Activated CD4-positive, alpha-beta T cell treated with anti-CD3 and anti-CD28 coated beads, Interleukin-2, amount 50 U/mL, for 1 hour (primary cell): ENCODE results near the gene ANP32D.
"Not testable (repeated sequence)": the region's sequence is repeated elsewhere in the genome, so short reads cannot be mapped to it uniquely, and the experiment has no call there.

Source experiments
- DNase-seq: peaks from one replicate; pipeline ENCODE4 v3.0.0-alpha.2; 2020

The ANP32D gene

DNA sequence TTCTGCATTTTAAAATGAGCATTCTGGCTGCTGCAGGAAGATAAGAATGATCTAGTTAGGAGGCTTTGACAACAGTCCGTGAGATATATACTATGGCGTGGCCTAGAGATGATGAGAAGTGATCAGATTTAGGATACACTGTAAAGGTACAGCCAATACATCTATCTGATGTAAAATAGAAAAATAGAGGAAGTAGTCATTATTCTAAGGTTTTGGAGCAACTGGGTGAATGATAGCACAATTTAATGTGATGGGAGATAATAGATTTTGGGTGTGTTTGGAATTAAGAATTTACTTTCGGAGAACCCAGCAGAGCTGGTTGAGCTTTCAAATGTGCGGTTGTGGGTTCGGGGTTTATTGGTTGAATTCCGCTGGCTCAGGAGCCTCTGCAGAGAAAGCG, at the start of gene ANP32D:
Gene ANP32D, plus strand, starts transcription at position 301 of the 400 bp plus-strand sequence. CDS start 106 bp downstream, outside the sequence.
- no peak for DNase-seq

DNA sequence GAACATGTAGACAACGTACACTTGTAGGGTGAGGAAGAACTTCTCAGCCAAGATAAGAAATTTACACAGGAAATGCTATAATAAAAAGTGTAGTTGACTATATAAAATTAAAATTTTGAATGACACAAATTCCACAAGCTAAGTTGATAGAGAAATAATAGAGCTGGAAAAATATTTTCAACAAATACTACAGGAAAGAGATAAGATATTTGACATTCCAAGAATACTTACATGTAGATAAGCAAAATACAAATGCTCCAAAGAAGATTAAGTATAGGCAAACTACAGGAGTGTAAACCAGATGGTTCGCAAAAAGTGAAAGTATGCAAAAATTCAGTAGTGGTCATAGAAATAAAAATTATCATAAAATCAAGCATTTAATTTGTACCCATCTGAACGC, 49.2 kb upstream of the ANP32D start:
- DNase-seq, result no peak

DNA sequence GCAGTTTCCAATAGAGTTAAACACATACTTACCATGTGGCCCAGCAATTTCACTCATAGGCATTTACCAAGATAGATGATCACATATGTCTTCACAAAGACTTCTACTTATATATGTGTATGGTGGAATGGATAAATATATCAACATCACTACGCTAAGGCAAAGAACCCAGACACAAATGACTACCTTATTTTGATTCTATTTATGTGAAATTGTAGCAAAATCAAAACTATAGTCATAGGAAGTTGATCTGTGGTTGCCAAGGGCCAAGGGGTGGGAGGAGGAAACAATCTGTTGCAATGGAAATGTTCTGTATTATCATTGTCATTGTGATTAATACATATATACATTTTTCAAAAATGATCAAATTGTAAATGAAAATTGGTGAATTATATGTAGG, 47.7 kb upstream of the ANP32D start:
- no peak for DNase-seq

DNA sequence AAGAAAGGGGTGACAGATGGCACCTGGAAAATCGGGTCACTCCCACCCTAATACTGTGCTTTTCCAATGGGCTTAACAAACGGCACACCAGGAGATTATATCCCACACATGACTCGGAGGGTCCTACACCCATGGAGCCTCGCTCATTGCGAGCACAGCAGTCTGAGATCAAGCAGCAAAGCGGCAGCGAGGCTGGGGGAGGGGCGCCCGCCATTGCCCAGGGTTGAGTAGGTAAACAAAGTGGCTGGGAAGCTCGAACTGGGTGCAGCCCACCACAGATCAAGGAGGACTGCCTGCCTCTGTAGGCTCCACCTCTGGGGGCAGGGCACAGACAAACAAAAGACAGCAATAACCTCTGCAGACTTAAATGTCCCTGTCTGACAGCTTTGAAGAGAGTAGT, 38.3 kb upstream of the ANP32D start:
- not testable (repeated sequence) for DNase-seq

DNA sequence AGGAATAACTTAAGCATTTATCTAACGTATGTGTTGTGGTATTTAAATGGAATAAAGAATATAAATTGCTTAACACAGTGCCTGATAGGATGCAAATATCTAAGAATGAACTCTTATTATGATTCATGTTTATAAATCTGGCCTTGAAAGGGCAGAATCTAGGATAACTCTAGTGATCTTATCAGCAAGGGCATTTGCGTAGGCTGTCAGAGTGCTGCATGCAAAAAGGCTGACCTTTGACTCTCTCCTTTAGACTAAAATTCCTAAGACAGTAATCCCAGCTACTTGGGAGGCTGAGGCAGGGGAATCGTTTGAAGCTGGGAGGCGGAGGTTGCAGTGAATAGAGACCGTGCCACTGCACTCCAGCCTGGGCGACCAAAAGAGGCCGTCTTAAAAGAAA, 31.3 kb upstream of the ANP32D start:
- DNase-seq, result no peak

DNA sequence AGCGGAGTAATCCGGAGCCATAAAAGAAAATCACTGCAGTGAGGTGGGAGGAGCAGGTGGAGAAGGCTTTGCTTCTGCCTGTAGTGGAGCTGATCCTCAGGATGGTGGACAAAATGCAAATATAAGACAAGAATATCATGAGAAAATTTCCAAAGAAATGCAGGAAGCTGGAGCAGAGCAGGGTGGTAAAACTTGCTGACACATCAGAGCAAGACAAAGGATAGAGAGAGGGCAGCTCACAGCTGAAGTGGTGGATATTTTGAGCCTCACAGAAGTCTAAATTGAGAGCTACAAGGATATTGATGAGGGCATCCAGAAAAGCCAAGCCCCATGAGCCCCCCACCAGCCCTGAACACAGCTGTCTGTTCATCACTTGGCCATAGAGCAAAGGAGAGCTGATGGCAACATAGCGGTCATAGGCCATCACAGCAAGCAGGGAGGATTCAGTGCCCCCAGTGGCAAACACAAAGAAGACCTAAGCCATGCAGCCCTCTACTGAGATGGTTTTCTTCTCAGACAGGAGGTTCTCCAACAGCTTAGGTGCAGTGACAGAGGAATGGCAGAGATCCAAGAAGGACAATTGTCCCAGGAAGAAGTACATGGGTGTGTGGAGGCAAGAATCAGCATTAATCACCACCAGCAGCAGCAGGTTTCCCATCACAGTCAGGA, 30.0 kb upstream of the ANP32D start:
- DNase-seq, result no peak

DNA sequence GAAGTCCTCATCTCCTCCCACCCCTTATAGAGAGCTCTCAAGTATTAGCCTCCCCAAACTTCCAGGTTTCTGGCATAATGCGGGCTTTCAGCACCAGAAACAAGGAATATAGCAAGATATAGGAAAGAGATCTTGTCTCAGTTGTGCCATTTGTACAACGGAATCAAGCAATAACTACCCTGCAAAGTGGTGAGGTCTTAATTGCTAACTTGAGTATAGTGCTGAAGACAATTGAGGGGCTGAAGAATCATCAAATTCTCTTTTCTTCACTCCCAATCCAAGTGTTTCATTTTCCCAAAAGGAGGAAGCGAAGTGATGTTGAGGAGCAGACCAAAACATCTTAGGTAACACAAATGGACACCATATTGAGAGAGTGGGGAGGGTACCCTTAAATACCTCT, 26.8 kb upstream of the ANP32D start:
- DNase-seq, result no peak

DNA sequence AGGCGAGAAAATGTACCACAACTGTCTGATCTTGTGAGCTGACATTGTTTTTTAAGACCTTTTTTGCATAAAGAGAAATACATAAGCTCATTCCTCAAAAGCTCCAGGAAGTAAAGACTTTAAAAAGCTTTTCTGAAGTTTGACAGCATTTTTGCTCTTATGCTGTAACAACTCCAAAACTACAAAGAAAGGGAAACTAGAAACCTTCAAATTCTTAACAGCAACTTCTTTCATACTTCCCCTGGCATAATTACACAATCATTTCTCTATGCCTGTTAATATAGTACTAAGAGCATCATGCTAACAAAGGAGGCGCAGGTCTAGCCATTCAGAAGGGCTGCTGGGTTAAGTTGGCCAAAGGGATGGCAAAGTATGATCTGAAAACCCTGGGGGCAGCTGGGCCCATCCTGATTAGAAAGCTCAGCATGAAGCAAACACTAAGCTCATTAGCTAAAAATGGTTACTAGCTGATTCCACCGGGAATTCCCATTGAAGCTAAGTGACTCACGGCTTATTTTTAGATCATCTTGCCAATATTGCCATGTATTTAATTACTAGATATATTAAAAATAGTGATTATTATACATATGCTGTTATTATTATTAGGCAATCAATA, 26.1 kb upstream of the ANP32D start:
- DNase-seq, result no peak

DNA sequence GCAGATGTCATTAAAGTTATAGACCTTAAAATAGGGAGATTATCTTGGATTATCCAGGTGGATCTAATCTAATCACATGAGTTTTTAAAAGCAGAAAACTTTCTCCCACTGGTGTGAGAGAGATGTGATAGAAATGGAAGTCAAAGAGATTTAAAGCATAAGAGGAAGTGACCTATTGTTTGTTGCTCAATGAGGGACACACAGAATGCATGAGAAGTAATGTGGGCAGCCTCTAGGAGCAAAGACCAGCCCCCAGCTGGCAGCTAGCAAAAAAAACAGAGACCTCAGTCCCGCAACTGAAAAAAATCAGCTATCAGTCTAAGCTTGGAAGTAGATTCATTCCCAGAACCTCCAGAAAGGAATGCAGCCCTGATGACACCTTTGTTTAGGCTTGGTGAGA, 24.6 kb upstream of the ANP32D start:
- no peak for DNase-seq

DNA sequence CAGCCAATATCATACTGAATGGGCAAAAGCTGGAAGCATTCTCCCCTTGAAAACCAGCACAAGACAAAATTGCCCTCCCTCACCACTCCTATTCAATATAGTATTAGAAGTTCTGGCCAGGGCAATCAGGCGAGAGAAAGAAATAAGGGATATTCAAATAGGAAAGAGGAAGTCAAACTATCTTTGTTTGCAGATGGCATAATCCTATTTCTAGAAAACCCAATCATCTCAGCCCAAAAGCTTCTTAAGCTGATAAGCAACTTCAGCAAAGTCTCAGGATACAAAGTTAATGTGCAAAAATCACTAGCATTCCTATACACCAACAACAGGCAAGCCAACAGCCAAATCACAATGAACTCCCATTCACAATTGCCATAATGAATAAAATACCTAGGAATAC, 21.0 kb upstream of the ANP32D start:
- no peak for DNase-seq

DNA sequence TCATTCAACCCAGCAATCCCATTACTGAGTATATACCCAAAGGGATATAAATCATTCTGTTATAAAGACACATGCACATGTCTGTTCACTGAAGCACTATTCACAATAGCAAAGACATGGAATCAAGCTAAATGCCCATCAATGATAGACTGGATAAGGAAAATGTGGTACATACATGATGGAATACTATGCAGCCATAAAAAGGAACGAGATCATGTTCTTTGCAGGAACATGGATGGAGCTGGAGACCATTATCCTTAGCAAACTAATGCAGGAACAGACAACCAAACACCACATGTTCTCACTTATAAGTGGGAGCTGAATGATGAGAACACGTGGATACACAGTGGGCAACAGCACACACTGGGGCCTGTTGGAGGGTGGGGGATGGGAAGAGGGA, 19.4 kb upstream of the ANP32D start:
- DNase-seq, result not testable (repeated sequence)

DNA sequence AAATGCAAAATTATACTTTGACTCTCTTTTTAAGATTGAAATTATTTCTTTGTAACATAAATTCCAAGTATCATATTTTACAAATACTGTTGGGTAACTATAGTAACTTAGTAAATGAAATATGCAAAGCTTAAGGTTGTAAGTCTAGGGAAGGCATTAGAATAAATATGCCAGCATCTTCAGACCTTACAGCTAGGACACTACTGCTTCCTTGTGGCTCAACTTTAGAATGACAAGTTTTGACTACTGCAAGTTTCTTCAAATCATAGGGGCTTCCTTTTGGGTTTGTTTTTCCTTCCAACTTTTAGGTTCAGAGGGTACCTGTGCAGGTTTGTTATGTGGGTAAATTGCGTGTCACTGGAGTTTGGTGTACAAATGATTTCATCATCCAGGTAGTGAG, 17.7 kb upstream of the ANP32D start:
- DNase-seq, result no peak

DNA sequence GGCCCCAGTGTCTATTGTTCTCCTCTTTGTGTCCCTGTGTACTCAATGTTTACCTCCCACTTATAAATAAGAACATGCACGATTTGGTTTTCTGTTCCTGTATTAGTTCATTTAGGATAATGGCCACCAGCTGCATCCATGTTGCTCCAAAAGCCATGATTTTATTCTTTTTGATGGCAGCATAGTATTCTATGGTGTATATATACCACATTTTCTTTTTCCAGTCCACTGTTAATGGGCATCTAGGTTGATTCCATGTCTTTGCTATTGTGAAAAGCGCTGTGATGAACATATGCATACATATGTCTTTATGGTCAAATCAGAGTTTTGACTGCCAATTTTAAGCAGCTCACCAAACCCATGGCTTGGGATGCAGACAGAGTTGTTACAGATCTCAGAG, 17.2 kb upstream of the ANP32D start:
- no peak for DNase-seq

DNA sequence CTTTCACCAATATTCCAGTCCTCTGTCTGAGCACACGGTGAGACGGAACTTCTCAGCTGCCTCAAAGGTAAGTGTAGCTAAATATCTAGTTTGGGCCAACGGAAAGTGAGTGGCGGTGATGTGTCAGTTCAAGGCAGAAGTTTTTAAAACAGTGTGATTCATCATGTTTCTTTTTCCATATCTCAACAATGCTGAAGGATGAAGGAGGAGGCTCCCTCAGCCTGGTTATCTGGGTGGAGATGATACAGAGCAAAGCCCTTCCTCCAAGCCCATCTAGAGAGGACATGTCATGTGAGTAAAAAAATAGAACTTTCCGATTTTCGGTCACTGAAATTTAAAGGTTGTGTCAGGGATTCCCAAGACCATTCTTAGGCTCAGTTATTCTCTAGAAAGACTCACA, 13.1 kb upstream of the ANP32D start:
- DNase-seq, result no peak

DNA sequence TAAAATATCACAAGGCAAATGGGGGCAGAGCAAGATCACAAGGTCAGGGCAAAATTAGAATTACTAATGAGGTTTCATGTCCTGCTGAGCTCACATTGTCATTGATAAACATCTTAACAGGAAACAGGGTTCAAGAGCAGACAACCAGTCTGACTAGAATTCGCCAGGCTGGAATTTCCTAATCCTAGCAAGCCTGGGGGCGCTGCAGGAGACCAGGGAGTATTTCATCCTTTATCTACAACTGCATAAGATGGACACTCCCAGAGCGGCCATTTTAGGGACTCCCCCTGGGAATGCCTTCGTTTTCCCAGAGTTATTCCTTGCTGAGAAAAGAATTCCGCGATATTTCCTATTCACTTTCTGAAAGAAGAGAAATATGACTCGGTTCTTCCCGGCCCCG, 3.3 kb upstream of the ANP32D start:
- DNase-seq, result not testable (repeated sequence)

DNA sequence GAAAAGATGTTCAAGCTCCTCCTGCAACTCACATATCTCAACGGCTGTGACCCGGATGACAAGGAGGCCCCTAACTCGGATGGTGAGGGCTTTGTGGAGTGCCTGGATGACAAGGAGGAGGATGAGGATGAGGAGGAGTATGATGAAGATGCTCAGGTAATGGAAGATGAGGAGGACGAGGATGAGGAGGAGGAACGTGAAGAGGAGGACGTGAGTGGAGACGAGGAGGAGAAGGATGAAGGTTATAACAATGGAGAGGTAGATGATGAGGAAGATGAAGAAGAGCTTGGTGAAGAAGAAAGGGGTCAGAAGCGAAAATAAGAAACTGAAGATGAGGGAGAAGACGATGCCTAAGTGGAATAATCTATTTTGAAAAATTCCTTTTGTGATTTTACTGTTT, 702 bp downstream of the ANP32D start:
- no peak for DNase-seq

DNA sequence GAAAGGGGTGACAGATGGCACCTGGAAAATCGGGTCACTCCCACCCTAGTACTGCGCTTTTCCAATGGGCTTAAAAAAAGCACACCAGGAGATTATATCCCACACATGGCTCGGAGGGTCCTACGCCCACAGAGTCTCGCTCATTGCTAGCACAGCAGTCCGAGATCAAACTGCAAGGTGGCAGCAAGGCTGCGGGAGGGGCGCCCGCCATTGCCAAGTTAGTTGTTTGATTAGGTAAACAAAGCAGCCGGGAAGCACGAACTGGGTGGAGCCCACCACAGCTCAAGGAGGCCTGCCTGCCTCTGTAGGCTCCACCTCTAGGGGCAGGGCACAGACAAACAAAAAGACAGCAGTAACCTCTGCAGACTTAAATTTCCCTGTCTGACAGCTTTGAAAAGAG, 2.1 kb downstream of the ANP32D start:
- DNase-seq, result not testable (repeated sequence)

DNA sequence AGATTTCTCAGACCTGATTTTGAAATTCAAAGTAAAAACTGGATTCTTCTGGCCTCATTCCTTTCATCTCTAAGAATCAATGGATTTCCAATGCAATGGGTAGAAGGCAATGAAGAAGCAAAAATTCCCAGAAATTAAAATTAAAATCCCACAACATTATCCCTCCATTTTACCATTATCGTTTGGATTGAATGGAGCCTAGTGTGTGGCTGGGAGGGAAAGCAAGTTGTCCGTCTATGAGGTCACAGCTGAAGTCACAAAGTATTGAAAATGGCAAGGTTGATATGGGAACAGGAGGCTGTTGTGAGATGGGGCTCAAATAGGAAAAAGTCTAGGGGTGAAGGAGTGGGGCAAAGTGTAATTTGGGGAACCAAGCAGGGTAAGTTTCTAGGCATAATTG, 9.8 kb downstream of the ANP32D start, which contains the start of gene C12orf54:
Gene C12orf54, plus strand, starts transcription at position 301 of the 400 bp plus-strand sequence. CDS start 799 bp downstream, outside the sequence.
- DNase-seq, result no peak

DNA sequence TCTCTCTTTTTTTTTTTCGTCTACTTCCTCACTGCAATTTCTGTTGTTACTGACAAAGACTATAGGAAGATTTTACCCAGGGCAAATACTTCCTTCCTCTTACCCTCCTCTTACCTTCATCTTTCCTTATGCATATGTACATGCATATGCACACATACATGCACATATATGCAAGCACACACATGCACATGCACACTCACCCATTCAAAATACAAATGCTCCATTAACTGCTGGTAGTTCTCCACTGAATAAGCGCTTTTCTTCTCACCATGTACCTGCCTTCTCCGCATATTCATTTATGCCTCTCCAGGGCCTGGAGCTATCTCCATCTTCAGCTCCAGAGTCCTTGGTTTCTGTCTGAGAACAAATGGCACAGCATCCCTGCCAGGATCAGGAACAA, 10.6 kb downstream of the ANP32D start:
- no peak for DNase-seq

DNA sequence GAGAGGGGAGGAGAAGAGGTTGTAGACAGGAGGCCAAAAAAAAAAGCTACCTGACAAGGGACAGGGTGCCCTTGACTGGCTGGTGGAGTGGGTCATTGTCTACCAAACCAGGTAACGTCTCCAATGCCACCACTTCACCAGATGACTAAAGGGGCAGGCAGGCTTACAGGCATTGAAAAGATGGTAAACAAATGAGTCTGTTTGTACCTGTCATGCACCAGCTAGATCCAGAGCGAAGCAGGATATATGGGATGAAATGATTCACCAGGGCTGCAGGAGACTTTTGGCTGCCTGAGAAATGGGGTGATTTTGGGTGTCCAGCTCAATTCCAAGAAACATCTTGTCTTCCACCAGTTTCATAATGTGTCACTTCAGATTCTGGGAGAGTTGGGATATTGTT, 13.9 kb downstream of the ANP32D start:
- no peak for DNase-seq

DNA sequence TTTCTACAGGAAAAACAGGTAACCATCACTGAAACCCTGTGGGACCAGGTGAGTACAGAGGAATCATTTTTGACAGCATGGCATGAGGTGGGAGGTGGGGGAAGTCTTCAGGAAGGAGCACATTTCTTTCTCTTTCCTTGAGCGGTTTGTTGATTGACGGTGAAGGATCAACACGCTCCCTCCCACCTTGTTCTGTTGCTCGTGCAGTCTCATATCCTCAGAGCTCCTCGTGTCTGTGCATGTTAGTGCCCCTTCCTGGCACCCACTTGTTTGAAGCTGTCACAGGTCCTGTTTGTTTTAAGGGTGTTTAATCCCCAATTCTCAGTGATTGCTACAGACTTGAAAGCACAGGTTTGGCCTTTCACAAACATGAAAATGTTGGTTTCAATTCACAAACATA, 14.3 kb downstream of the ANP32D start:
- no peak for DNase-seq

DNA sequence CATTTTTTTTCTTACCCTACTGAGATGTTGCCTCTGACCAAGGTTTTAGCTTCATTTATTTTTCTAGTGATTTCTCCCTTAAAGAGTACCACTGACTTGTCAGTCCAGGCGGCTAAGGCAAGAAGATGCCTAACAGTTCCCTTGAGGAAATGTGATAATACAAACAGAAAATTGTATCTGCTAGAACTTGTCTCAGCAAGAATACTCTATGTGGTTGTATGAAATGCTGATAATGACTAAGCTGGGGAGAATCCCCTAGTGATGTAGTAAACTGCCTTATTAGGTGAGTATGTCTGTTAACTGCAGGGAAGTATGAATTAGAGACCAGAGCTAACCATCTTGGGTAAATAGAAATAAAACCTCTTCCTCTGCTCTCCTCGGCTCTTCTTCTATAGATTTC, 16.7 kb downstream of the ANP32D start:
- no peak for DNase-seq

DNA sequence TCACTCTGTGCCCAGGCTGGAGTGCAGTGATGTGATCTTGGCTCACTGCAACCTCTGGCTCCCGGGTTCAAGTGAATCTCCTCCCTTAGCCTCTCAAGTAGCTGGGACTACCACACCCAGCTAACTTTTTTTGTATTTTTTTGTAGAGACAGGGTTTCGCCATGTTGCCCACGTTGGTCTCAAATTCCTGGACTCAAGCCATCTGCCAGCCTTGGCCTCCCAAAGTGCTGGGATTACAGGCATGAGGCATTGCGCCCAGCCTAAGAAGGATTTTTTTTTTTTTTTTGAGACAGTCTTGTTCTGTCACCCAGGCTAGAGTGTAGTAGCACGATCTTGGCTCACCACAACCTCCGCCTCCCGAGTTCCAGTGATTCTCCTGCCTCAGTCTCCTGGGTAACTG, 17.1 kb downstream of the ANP32D start:
- DNase-seq, result not testable (repeated sequence)

DNA sequence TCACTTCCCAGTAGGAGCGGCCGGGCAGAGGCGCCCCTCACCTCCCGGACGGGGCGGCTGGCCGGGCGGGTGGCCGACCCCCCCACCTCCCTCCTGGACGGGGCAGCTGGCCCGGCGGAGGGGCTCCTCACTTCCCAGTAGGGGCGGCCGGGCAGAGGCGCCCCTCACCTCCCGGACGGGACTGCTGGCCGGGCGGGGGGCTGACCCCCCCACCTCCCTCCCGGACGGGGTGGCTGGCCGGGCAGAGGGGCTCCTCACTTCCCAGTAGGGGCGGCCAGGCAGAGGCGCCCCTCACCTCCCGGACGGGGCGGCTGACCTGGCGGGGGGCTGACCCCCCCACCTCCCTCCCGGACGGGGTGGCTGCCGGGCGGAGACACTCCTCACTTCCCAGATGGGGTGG, 27.9 kb downstream of the ANP32D start:
- DNase-seq, result not testable (repeated sequence)

DNA sequence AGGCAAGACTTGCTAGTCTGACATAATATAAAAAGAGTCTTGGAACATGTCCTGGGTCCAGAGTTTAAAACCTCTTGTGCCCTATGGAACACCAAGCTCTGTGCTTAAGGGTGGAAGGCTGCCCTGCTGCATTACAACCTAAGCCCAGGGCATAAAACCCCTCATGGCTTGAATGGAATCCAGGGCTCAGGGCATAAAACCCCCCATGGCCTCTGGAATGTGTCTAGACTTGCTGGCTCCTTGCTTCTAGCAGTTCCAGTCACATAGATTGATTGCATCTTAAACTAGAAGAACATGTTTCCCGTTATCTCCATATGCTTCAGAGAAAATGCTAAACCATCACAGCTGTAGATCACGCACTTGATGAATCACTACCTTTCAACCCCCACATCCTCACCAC, 34.5 kb downstream of the ANP32D start:
- not testable (repeated sequence) for DNase-seq
